NCI-H345 treated with DMSO at 0.1 percent for 48 hours (cell line): ENCODE results near the gene RAB11FIP4.

ENCODE experiments used
- DNase-seq: peaks from one replicate; lab custom pipeline; 2025; ENCODE audit not compliant: unreplicated experiment; lab: John Stamatoyannopoulos, UW

The RAB11FIP4 gene

GRCh38 chr17:31404028-31404949, 12.8 kb downstream of the RAB11FIP4 start:
- DNase-seq, result no peak

- DNase-seq, result no peak
Measured at GRCh38 chr17:31405890-31406371, 14.5 kb downstream of the RAB11FIP4 start.

- no peak for DNase-seq
Measured at GRCh38 chr17:31408586-31408985, 17.1 kb downstream of the RAB11FIP4 start.

- no peak for DNase-seq
Measured at GRCh38 chr17:31411707-31412285, 20.3 kb downstream of the RAB11FIP4 start.

GRCh38 chr17:31412511-31412910, 21.0 kb downstream of the RAB11FIP4 start:
- DNase-seq, result no peak

GRCh38 chr17:31413081-31413799, 21.8 kb downstream of the RAB11FIP4 start:
- DNase-seq, result no peak

GRCh38 chr17:31413874-31414549, 22.5 kb downstream of the RAB11FIP4 start:
- DNase-seq, result no peak

GRCh38 chr17:31414550-31414918, 23.1 kb downstream of the RAB11FIP4 start:
- DNase-seq, result no peak

GRCh38 chr17:31415004-31415454, 23.6 kb downstream of the RAB11FIP4 start:
- no peak for DNase-seq

GRCh38 chr17:31415640-31416502, 24.4 kb downstream of the RAB11FIP4 start:
- DNase-seq, result no peak

- DNase-seq, result no peak
Measured at GRCh38 chr17:31416503-31416923, 25.0 kb downstream of the RAB11FIP4 start.

GRCh38 chr17:31417051-31417792, 25.7 kb downstream of the RAB11FIP4 start:
- no peak for DNase-seq

GRCh38 chr17:31418773-31419350, 27.4 kb downstream of the RAB11FIP4 start:
- no peak for DNase-seq

GRCh38 chr17:31422443-31422842, 31.0 kb downstream of the RAB11FIP4 start:
- DNase-seq, result no peak

- no peak for DNase-seq
Measured at GRCh38 chr17:31424944-31425281, 33.4 kb downstream of the RAB11FIP4 start.

GRCh38 chr17:31425282-31426040, 34.0 kb downstream of the RAB11FIP4 start:
- no peak for DNase-seq

GRCh38 chr17:31427684-31428083, 36.2 kb downstream of the RAB11FIP4 start:
- no peak for DNase-seq

- DNase-seq, result no peak
Measured at GRCh38 chr17:31428111-31428510, 36.6 kb downstream of the RAB11FIP4 start.
